HG03469 (cell line): ENCODE results near the gene SOX3.

Experiments used
- ATAC-seq: cut with Tn5 transposase; IDR thresholded peaks from one replicate; pipeline ENCODE4 v1.9.1; 2021; ENCODE audit warnings: mild to moderate bottlenecking, moderate library complexity, moderate number of reproducible peaks; ENCODE audit not compliant: unreplicated experiment

The SOX3 gene

DNA sequence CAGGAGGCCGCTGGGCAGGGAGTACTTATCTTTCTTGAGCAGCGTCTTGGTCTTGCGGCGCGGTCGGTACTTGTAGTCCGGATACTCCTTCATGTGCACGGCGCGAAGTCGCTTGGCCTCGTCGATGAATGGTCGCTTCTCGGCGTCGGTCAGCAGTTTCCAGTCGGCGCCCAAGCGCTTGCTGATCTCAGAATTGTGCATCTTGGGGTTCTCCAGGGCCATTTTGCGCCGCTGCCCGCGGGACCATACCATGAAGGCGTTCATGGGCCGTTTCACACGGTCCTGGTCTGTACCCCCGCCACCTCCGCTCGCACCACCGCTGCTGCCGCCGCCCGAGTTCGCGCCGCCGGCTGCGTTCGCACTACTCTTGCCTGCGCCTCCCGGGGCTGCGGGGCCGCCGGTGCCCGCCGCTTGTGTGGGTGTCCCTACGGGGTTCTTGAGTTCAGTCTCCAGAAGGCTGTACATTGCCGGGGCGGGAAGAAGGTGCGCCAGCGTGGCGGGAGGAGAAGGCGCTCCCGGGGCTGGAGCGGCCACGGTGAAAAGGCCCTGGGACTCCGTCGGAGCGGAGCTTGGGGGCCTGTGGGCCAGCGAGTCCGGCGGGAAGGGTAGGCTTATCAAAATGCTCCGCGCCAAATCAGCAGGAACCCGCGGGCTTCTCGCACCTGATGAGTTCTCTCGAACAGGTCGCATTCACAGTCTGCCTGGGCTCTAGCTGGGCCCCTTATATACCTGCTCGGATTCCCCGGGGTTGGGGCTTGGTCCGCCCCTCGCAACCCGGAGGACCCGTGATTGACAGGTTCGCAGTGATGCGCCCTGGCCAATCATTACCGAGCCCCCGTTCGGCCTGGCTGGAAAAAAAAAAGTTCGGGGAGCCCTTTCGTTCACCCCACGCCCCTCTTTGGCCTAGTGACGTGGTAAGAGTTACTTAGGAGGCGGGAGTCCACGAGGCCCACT is at the start of gene SOX3:
SOX3 (minus strand) TSS at position 699 of the 954 bp plus-strand sequence; CDS start at position 690, 9 bp downstream.
- ATAC-seq, result no peak

DNA sequence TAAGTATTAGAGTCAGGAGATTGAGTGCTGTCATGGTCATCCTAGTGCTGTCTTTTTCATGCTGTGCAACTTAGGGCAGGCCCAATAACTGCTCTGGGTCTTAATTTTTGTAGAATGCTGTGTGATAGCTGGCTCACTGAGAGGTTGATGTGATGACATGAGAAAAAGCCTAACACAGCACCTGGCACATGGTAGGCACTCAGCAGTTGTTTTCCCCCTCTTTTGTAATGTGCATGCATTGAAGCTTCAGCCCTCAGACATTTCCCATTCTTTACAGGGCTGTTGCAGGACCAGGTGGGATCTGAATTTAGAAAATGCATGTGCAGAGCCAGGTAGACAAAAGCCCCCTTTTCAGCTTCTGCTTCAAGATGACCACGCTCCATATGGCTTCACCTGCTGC is 44.1 kb upstream of the SOX3 start:
- ATAC-seq, result no peak

DNA sequence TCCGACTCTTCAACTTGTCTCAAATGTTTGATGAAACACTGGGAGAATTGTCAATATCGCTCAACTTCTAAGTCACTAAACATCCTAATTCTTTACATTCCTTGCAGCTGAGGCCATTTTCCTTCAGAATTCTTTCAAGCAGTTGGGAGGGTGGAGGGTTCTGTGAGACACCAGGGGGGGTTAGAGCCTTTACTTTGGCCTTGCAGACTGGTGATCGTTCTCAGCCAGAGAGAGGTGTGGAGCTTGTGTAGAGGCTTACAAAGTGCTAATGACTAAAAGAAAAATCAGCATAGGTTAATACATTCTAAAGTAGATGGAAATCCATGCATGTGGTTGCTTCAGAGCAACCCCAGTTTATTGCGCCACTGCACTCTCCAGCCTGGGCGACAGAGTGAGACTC is 21.3 kb upstream of the SOX3 start:
- ATAC-seq, result no peak

DNA sequence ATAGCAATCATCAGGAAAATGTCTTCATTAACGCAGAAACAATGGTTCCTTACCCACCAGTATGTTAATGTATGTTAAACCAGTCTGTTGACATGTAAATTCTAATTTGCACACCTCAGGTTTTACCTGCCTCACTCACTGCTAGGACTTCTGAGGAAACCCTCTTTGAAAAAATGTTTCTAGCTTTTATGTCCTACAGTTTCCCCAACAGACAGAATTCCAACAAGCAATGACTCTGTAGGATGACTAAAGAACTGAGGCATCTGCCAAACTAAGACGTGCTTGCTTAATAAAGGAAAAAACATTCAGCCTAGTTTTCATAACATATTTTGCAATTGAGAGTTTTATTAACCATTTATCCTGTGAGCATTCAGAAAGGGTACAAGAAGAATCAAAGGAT is 20.6 kb upstream of the SOX3 start:
- ATAC-seq, result no peak

DNA sequence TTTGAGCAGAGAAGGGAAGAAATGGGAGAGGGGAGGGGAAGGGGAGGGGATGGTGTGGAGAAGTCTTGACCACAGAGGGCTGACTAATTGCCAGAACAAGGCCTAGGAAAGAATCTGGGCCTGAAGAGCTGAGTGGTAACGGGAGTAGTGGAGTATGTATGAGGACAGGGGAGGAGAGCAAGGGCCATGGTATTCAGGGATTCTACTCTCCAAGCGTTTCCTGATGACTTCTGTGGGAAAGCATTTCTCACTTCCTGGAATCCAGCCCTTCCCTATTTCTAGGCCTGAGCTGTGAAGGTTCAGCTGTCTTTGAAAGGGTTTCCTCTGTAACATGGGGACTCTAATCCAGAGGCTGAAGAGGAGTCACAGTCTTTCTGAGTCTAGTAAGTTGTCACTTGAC is 19.7 kb upstream of the SOX3 start:
- ATAC-seq, result no peak

DNA sequence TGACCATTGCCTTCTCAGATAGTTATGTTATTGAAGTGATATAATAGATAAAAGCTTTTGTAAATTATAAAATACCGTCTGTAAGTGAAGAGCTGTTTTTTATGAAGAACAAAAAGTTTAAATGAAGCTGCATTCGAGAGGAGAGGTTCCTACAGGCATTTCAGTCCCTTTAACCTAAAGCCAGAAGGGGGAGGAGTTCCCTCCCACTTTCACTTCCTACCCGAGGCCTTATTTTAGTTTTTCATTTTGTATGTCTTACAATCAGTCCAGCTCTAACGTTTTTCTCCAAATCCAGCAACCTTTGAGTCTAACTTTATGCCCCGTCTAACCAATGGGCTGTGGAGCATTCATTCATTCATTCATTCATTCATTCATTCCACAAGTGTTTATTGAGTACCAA is 16.5 kb upstream of the SOX3 start:
- no peak for ATAC-seq

DNA sequence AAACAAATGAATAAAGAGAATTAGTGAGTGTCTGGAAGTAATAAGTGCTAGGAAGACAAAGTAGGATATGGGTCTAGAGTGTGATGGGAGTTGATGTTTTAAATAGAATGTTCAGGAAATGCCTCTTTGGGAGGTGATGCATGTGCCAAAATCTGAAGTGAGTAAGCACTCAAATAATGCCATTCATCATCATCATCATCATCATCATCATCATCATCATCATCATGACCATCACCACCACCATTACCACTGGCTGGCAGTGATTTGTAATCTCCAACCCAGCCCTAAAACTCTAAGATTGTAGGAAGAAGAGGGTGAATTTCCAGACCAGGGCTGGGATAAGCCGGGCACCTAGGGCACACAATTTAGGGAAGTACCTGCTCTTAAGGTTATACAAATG is 9.7 kb upstream of the SOX3 start:
- ATAC-seq, result no peak

DNA sequence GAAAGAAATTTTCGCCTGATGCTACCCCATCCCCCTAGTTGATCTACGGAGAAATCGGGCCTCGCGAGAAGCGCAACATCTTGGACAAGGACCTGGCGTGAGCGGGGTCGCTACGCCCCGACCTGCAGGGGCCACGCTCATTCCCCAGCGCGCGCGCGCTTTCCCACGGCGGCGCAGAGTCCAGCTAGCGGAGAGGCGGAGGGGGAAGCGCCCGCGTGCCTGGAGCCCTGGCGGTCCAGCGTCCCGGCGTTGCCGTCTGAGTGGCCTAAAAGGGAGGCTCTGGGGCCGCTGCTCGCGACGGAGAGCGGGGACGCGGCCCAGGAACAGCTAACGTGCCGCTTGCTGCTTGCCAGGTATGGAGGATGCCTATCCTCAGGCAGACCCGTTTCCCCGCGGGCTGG is 6.0 kb upstream of the SOX3 start:
- ATAC-seq, result no peak

DNA sequence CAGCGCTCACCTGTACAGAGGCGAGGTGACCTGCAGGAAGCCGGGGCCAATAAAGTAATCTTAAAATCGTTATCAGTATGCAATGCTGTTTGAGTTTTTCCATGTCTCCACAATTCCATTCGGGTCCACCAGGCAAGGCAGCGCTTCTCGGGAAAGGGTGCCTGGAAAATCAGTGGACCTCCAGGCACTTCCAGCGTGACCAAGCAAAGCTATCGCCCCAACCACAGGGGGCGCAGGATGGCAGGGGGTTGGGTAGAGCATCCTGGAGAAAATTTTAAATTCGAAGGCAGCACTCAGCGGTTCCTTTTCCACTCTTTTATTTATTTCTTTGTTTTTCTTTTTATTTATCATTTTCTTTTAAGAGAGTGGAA is 5.4 kb upstream of the SOX3 start:
- ATAC-seq, result no peak

DNA sequence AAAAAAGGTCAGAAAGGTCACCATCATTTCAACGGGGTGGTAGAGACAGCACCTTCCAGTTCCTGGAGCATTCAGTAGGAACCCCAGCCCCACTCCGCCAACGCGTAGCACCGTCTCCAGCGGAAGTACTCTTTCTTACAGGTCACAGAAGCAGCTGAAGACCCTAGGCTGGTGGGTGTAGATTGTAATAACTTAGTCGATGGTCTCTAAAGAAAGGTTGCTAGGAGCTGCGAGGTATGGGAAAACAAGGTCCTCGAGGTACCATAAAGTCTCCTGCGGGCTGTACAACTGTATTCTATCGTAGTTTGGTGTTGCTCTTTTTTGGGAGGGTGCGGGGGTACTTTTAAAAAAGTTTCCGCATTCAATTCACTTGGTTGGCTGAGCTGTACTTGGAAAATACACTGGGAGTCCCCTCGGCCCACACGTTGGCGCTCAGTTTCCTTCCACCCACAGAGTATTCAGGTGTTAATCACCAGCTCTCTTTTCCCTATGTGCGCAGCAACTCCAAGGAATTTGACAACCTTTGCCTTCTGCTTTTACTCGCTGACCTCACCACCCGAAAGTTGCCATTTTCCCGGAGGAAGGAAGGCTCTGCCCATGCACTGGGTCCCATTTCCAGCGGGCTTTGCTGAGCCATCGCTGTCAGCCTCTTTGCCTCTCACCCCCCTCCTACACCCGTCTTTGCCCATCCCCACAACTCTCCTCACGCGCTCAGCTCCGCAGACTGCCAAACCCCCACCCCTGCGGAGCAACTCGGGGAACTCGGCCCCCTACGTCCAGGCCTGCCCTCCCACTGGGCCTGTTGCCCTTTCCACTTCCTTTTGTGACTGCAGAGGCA is 4.8 kb upstream of the SOX3 start:
- no peak for ATAC-seq

DNA sequence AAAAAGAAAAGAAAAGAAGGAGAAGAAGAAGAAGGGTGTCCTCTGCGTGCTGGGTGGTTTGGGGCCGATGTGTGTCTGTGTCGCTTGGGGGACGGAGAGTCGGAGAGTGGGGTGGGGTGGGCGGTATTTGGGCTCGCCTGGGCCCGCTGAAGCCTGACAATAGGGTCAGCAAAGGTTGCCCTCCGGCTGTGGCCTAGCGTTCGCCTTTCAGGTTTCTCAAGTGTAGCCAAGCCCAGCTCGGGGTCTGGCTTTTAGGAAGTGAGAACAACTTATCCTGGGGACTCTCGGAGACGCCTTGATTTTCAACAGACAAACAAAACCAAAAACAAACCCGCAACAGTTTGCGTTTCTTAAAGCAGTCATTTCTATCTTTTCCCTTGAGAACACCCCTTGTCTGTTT is 4.1 kb upstream of the SOX3 start:
- no peak for ATAC-seq

DNA sequence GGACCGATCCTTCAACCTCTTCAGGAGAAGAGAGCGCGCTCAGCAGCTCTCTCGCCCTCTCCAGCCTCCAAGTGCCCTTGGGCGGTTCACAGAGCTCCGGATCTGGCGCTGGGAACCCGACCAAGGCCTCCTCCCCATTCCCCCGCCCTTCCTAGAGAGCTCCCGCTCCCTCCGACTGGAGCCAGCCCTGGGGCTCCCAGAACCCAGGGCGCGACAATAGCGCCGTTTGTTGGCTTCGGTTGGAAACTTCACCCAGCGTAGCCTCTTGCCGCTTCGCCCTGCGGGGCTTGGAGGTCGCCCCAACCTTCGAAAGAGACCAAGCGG is 3.1 kb upstream of the SOX3 start:
- no peak for ATAC-seq

DNA sequence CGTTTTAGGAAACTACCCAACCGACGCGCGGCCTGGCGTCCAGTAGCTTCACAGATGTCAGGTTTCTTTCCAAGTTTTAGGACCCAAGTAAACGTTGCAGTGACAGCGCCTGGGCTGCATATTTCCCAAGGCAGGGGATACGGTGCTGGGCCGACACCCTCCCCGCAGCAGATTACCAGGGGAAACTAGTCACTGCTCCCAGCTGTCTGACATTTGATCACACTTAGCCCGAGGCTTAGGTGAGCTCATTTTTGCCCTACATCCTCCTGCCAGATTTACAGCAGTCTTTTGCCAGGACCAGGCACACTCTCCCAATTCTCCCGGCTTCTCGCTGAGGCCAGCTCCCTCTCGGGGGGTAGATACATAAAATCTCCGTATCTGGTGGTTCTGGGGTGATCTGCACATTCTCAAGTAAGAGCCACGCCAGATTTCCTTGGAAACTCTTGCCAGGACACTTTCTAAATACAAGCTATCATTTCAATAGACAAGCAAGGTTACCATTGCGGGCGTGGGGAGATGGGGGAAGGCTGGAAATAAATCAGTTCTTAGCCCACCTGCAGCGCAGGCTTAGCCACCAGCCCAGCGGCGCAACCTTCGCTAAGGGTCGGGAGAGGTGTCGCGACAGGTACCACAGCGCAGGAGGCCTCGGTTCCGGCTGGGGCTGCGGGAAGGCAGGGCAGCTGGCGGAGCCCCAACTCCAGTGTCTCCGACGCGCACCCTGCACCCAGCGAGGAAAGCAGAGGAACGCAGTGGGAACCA is 2.5 kb upstream of the SOX3 start:
- no peak for ATAC-seq

DNA sequence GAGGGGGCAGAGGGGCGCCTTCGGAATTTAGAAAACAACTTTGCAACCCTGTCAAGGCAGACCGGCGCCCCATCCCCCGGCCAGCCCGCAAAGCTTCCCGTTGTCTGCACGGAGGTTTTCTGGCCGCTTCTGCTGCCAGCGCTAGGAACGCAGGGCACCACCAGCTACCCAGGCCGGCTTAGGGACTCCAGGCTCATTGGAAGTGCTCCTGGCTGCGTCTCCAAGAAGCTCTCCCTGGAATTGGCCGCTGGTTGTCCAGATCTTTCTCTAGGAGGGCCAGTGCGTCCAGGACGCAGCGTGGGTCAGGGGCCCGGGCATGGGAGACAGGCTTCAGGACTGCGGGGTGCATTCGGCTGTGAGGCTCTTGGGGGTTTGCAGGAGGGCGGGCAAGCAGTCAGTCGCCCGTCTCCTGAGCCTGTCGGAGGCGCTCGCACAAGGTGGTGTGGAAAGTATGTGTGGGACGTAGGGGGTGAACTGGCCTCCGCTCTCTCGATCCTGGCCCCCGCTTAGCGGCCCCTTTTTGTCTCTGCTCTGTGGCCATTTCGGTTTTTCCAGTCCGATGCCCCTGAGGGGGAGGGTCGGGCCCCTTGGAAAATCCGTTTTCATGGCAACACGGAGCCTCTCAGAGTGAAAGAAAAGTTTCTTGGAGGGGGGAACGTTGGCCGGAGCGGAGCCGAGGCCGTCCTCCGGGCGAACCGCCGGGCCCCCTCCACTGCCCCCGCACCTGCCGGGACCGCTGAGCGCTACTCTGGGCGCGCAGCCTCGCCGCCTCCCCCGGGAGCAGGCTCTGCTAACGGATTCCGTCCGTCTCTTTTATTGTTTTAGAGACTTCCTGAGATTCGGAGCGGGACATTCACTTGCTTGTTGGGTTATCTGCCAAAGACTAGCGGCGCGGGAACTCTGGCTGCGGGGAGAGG is 810 bp upstream of the SOX3 start:
- no peak for ATAC-seq

DNA sequence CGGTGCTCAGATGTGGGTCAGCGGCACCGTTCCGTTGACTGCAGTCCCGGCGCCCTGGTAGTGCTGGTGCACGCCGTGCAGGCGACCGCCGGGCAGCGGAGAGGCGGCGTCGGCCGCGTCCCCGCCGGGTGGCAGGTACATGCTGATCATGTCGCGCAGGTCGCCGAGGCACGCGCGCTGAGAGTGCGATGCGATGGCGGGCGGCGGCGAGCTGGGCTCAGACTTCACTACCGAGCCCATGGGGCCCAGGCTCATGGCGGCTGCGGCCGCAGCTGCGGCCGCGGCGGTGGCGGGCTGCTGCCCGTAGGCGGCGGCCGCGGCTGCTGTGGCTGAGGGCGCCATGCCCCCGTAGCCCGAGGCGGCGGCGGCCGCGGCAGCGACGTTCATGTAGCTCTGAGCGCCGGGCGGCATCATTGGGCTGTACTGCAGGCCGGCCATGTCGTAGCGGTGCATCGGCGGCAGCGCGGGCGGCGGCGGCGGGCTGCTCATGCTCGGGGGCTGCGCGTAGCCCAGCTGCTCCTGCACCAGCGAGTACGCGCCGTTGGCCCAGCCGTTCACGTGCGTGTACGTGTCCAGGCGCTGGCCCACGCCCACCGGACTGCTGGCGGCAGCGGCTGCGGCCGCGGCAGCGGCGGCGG is 1.0 kb downstream of the SOX3 start:
- ATAC-seq, result no peak

DNA sequence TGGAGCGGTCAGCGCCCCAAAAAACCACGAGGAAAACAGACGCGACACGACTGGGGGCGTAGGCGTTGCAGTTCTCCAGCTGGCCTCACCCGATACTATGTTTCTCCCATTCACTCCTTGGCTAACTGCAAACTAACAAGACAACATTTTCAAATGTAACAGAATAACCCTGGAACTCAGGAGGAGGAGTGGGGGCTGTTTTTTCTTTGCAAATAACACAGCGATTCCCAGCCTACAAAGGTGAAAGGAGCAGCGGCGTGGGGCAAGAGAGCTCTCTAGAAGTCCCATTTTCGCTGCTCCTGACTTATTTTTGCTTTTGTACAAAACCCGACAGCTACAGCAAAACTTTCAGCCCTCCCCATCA is 1.6 kb downstream of the SOX3 start:
- no peak for ATAC-seq

DNA sequence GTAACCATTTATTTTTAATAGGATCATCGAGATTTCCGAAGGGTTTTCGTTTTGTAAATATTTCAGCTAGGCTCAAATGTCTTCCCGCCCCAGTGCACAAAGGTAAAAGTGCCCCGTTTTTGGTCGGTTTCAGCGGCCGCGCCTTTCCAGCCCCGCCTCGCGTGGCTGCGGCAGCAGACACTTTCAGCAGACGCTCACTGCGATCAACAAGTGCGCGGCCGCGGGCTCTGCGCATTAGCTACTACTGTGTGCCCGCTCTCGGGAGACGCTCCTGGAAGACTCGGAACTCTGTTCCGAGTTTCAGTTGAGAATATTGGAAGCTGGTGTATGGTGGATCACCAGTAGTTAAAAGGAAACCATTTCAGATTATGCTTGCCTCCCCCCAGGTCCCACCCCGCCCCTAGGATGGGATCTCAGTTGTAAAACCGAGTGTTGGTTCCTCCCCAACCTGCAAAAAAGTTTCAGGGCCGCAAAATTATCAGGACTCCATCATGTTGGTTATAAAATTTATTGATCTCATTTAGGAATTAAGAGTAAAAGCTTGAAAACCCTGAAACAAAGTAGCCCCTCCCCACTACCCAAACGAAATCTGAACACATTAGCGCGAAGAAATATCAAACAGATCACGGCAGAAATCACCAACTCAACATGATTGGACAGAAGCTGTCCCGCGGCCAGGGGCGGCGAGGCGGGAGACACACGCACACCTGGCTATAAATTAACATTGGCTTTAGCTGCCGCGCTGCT is 2.2 kb downstream of the SOX3 start:
- no peak for ATAC-seq

DNA sequence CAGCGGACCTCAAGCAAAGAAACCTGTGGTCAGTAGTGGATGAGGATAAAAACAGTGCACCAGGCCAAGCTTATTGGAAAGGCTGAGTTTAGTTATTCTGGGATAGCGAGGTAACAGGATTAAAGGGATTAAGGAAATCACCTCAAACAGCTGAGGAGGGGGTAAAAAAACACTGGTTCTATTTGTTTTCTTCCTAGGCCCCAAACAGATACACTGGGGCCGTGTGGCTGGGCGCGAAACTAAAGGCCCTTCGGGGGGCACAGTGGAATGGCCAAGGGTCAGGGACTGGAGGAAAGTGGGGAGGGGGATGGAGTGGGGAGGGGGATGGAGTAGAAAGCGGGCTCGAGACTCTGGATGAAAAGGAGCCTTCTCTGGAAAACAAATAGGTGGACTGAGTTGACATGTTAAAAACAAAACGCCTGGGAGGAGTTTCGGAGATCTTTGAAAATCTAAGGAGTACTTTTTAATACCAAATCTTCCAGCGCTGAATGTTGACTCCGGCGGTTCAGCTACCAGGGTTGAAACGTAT is 2.9 kb downstream of the SOX3 start:
- no peak for ATAC-seq

DNA sequence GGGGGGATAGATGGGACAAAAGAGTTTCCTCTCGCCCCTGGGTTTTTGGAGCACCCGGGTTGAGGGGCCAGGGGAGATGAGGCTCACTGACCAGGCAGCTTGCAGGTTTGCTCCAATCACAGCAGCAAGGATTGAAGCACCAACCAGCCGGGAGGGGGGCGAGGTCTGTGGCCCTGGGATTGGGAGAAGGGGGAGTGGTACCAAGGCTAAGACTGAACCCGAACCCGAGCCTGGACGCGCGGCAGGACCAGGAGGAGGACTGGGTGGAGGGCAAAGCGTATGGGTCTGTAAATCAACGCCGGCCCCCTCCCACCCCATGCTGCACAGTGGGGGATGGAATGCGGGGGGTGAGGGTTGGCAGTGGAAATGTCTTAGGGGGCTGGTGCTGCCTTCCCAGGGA is 3.5 kb downstream of the SOX3 start:
- ATAC-seq, result no peak
